Stomach (tissue), 4 donors: Measurements from ENCODE around the gene TCTN1.

Experiments
- POLR2AphosphoS5 ChIP-seq, 3 donors: sonication (generic); formaldehyde crosslinking; IDR thresholded peaks; one replicate each; pipeline ENCODE4 v1.6.1; 2016; ENCODE audit warnings: antibody characterized with exemption in 3 of 3
- TF ChIP-seq, protein P1 (sequence below), 7 experiments: fragments of 450-650 bp in 4 of 7; fragments of 200-600 bp in 3 of 7; sonication (generic) in 3 of 7; IDR thresholded peaks; one replicate each; pipeline ENCODE4 v1.5.1; 2016 to 2019; ENCODE audit warnings: antibody characterized with exemption in 7 of 7, control low read depth in 2 of 7, mild to moderate bottlenecking in 1 of 7

DNA sequence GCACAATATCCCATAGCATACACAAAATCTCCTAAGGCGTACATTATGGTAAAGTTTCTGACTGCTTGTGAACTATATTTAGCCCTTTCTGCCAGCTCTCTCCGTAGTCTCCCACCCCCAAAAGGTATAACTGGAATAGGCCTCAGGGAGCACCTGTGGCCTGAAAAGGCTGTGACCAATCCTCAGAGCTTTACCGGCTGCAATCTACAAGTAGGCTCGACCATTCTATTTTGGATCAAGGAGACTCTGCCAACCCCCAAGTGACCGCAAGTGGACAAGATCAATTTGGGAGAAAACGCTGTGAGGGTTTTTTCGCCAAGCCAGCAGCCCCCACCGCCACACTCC is 32.0 kb upstream of the TCTN1 start:
- TF ChIP-seq, protein P1, sequence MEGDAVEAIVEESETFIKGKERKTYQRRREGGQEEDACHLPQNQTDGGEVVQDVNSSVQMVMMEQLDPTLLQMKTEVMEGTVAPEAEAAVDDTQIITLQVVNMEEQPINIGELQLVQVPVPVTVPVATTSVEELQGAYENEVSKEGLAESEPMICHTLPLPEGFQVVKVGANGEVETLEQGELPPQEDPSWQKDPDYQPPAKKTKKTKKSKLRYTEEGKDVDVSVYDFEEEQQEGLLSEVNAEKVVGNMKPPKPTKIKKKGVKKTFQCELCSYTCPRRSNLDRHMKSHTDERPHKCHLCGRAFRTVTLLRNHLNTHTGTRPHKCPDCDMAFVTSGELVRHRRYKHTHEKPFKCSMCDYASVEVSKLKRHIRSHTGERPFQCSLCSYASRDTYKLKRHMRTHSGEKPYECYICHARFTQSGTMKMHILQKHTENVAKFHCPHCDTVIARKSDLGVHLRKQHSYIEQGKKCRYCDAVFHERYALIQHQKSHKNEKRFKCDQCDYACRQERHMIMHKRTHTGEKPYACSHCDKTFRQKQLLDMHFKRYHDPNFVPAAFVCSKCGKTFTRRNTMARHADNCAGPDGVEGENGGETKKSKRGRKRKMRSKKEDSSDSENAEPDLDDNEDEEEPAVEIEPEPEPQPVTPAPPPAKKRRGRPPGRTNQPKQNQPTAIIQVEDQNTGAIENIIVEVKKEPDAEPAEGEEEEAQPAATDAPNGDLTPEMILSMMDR (IDR thresholded peaks at IDR 0.05) = no peak
- TF ChIP-seq POLR2AphosphoS5 (IDR thresholded peaks at IDR 0.05) = no peak
